GM10248 (cell line): Measurements from ENCODE around the gene ARHGAP21.

Experiments used
- CTCF ChIA-PET: fragments of 300-600 bp; sonication (Branson Sonifier 250); formaldehyde crosslinking; extraction: SDS; loops from one replicate; lab custom pipeline; 2021; ENCODE audit warnings: antibody characterized with exemption; lab: Yijun Ruan, JAX
- POLR2A ChIA-PET: fragments of 350-650 bp; sonication (Branson Sonifier 250); formaldehyde crosslinking; extraction: SDS; loops from one replicate; lab custom pipeline; 2020; ENCODE audit warnings: antibody characterized with exemption; lab: Yijun Ruan, JAX
- DNase-seq: peaks from one replicate; pipeline ENCODE4 v3.0.0; 2012; ENCODE audit errors: extremely low spot score
- TF ChIP-seq, protein P1 (sequence below): IDR thresholded peaks from 2 replicates; pipeline ENCODE4 v1.5.1; 2012; ENCODE audit warnings: mild to moderate bottlenecking, low read depth; ENCODE audit errors: extremely low read depth, missing control alignments, control extremely low read depth

Gene ARHGAP21

DNA sequence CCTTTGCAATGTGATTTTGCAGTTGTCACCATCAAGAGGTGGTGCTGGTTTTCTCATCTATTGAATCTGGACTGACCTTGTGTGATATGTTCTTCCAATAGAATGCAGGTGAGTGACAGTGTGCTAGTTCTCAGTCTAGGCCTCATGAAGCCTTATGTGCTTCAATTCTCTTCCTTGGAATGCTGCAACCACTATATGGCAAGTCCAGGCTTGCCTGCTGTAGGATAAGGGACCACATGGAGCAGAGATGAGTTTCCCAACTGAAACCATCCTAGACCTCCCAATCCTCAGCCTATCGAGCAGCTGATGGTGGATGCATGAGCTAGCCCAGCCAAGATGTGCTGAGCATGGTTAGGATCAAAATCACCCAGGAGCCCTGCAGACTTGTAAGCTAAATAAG lies 32.6 kb upstream of the ARHGAP21 start:
- no peak for DNase-seq
- ChIA-PET CTCF (no interaction called here), POLR2A (no interaction called here)
- TF ChIP-seq, protein P1, sequence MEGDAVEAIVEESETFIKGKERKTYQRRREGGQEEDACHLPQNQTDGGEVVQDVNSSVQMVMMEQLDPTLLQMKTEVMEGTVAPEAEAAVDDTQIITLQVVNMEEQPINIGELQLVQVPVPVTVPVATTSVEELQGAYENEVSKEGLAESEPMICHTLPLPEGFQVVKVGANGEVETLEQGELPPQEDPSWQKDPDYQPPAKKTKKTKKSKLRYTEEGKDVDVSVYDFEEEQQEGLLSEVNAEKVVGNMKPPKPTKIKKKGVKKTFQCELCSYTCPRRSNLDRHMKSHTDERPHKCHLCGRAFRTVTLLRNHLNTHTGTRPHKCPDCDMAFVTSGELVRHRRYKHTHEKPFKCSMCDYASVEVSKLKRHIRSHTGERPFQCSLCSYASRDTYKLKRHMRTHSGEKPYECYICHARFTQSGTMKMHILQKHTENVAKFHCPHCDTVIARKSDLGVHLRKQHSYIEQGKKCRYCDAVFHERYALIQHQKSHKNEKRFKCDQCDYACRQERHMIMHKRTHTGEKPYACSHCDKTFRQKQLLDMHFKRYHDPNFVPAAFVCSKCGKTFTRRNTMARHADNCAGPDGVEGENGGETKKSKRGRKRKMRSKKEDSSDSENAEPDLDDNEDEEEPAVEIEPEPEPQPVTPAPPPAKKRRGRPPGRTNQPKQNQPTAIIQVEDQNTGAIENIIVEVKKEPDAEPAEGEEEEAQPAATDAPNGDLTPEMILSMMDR = no peak

DNA sequence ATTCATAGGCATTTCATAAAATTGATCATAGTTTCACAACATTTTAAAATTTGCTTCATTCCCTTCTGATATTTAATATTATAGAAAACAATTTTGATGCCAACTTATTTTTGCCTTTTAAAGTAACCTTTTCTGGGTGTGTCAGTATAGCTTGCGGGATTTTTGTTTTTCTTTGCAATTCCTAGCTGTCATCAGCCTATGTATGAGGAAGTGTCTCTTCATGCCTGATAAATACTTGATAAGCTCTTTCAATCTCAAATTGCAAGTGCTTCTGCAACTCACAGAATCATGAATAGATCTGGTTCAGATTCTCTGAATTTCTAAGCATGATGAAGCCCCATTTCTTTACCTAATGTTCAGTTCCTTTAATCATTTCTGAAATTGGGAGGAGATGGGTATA lies 28.0 kb upstream of the ARHGAP21 start:
- ChIA-PET POLR2A (no interaction called here), CTCF (no interaction called here)
- no peak for DNase-seq
- TF ChIP-seq, protein P1 = no peak

DNA sequence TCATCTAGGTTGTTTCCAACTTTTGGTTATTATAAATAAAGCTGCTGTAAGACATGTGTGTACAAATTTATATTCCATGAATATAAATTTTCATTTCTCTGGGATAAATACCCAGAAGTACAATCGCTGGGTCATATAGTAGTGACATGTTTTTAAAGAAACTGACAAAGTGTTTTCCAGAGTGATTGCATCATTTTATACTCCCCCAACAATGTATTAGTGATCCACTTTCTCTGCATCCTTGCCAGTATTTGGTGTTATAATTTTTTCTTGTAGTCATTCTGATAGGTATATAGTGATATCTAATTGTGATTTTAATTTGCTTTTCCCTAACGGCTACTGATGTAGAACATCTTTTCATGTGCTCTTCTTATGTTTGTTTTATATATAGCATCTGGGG lies 27.0 kb upstream of the ARHGAP21 start:
- ChIA-PET POLR2A (no interaction called here), CTCF (no interaction called here)
- TF ChIP-seq, protein P1 = no peak
- DNase-seq = no peak

DNA sequence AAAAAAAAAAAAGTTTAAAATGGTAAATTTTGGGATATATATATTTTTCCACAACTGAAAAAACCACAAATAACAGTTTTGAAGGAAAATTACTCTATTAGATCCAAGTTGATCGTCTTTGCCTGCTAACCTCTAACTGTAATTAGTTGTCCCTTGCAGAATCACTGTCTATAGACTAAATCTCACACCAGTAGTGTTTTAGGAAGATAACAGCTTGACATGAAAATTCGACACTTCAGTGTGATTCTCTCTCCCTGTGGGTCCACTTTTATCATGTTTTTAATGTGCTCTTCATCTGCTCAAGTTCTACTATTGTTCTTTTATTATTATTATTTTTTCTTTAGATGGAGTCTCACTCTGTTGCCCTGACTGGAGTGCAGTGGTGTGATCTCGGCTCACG lies 24.5 kb upstream of the ARHGAP21 start:
- POLR2A ChIA-PET = no interaction called here
- DNase-seq = no peak
- CTCF ChIA-PET = no interaction called here
- TF ChIP-seq, protein P1 = no peak

DNA sequence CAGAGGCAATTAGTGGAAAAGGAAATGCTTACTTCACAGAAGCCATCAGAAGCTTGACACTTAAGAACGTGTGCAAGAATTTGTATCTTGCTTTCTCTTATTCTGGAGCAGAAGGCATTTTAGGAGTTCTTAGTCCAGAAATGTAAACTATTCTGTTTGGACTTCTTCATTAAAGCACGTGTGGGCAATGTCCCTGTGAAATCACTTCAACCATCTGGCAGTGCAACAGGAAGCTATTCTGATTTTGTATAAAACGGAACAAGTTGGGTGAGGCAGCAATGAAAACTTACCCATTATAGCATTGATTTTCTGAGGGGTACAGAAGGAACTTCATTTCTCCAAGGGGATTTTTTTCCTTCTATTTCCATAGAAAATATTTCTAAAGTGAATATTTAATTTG lies 21.3 kb upstream of the ARHGAP21 start:
- POLR2A ChIA-PET = no interaction called here
- TF ChIP-seq, protein P1 = no peak
- DNase-seq = no peak
- CTCF ChIA-PET = interaction anchor here (1.1 kb wide), 1 partner anchor 127 kb away, joined by 3 read pairs; no protein-coding TSS in a partner anchor

DNA sequence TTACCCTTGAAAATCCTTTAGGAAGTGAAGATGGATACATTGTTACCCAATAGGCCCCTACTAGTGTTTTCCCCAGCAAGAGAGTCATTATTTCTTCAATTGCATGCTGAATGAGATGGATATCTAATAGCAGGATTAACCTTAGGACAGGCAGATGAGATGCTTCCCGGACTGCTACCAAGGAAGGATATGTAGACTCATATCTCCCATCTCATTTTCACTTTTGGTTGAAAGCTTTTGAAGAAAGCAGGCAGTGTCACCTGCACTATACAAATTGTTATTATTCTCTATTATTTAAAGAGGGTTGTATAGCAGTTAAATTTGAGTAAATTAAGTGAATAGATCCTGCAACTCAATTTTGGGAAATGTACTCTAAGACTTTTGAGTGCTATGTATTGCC lies 17.0 kb upstream of the ARHGAP21 start:
- POLR2A ChIA-PET = no interaction called here
- TF ChIP-seq, protein P1 = no peak
- DNase-seq = no peak
- CTCF ChIA-PET = no interaction called here

DNA sequence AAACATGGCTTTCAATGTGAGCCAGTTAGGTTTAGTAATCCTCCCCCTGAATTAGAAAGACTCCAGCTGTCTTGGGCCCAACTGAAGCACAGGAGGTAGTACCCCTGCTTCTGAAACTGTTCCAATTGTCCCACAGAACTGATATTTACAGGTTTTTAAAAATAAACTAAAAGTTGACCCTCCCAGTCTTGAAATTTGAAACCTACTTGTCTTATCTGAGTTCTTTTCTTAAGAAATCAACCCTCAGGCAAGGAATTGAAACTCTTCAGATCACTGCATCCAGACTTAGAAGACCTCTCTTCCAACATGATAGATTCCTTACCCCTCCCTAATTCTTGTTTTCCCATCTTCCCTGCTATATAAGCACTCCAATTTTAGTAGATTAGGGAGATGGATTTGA lies 13.3 kb upstream of the ARHGAP21 start:
- DNase-seq = no peak
- POLR2A ChIA-PET = no interaction called here
- CTCF ChIA-PET = no interaction called here
- TF ChIP-seq, protein P1 = no peak
